ENCODE data around the gene ZNF410.
"Not testable (repeated sequence)": the region's sequence is repeated elsewhere in the genome, so short reads cannot be mapped to it uniquely, and the experiment has no call there.

Gene ZNF410

DNA sequence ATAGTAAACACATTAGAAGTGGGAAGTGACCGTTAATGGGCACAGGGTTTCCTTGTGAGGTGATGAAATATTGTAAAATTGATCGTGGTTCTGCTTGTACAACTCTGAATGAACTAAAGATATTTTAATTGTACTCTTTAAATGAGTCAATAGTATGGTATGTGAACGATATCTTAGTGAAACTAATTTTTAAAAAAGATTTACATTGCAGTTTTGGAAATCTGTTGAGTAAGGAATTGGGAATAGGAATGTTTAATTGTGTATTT is 1.7 kb downstream of the ZNF410 start:
- no peak for TF ChIP-seq MYC (IDR thresholded peaks at IDR 0.05; ENCODE audit: low read depth, low read length)
- TF ChIP-seq POLR2A (IDR thresholded peaks at IDR 0.05; ENCODE audit: extremely low read depth, insufficient read length), result no peak
- TF ChIP-seq, protein P1, sequence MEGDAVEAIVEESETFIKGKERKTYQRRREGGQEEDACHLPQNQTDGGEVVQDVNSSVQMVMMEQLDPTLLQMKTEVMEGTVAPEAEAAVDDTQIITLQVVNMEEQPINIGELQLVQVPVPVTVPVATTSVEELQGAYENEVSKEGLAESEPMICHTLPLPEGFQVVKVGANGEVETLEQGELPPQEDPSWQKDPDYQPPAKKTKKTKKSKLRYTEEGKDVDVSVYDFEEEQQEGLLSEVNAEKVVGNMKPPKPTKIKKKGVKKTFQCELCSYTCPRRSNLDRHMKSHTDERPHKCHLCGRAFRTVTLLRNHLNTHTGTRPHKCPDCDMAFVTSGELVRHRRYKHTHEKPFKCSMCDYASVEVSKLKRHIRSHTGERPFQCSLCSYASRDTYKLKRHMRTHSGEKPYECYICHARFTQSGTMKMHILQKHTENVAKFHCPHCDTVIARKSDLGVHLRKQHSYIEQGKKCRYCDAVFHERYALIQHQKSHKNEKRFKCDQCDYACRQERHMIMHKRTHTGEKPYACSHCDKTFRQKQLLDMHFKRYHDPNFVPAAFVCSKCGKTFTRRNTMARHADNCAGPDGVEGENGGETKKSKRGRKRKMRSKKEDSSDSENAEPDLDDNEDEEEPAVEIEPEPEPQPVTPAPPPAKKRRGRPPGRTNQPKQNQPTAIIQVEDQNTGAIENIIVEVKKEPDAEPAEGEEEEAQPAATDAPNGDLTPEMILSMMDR (IDR thresholded peaks at IDR 0.05; ENCODE audit: low read depth, low read length), result no peak
- TF ChIP-seq, protein P2, sequence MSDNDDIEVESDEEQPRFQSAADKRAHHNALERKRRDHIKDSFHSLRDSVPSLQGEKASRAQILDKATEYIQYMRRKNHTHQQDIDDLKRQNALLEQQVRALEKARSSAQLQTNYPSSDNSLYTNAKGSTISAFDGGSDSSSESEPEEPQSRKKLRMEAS (IDR thresholded peaks at IDR 0.05; ENCODE audit: low read depth, low read length), result no peak
- peak overlapping the region; percentile 85 for H3K4me3 ChIP-seq (ENCODE audit: low read depth, low read length)
- DNase-seq (ENCODE audit: low read depth), result peak; percentile 52

DNA sequence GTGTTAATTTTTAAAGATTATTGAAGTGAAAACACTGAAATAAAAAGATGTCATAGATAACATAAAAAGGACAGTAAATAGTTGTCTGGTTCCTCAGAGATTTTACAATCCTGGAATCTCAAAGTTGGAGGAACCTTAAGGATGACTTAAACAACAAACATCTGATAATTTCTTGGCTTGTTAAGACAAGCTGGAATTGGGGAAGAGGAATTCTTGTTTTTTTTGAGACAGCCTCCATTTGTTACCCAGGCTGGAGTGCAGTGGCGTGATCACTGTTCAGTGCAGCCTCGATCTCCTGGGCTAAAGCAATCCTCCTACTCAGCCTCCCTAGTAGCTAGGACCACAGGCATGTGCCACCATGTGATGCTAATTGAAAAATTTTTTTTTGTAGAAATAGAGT is 2.3 kb downstream of the ZNF410 start:
- TF ChIP-seq, protein P1 (IDR thresholded peaks at IDR 0.05; ENCODE audit: low read depth, low read length), result no peak
- TF ChIP-seq POLR2A (IDR thresholded peaks at IDR 0.05; ENCODE audit: extremely low read depth, insufficient read length), result no peak
- TF ChIP-seq, protein P2 (IDR thresholded peaks at IDR 0.05; ENCODE audit: low read depth, low read length), result no peak
- no peak for TF ChIP-seq MYC (IDR thresholded peaks at IDR 0.05; ENCODE audit: low read depth, low read length)
- peak; percentile 14 for DNase-seq (ENCODE audit: low read depth)
- peak overlapping the region; percentile 85 for H3K4me3 ChIP-seq (ENCODE audit: low read depth, low read length)

DNA sequence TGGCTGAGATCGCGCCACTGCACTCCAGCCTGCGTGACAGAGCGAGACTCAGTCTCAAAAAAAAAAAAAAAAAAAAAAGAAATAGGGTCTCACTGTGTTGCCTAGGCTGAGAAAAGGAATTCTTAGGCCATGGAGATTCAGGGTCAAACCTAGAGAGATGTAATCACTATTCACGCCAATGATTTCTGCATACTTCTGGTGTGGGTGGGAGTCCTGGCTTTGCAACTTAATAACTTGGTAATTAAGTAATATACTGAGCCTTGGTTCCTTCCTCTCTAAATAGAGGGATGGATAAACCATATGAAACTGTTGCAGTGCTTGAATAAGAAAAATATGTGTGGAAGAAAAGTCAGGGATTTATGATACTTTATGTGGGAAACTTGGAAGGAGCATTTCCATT is 2.7 kb downstream of the ZNF410 start:
- DNase-seq (ENCODE audit: low read depth), result no peak
- H3K4me3 ChIP-seq (ENCODE audit: low read depth, low read length), result peak overlapping the region; percentile 85
- TF ChIP-seq, protein P2 (IDR thresholded peaks at IDR 0.05; ENCODE audit: low read depth, low read length), result no peak
- no peak for TF ChIP-seq MYC (IDR thresholded peaks at IDR 0.05; ENCODE audit: low read depth, low read length)
- TF ChIP-seq, protein P1 (IDR thresholded peaks at IDR 0.05; ENCODE audit: low read depth, low read length), result no peak
- TF ChIP-seq POLR2A (IDR thresholded peaks at IDR 0.05; ENCODE audit: extremely low read depth, insufficient read length), result no peak

DNA sequence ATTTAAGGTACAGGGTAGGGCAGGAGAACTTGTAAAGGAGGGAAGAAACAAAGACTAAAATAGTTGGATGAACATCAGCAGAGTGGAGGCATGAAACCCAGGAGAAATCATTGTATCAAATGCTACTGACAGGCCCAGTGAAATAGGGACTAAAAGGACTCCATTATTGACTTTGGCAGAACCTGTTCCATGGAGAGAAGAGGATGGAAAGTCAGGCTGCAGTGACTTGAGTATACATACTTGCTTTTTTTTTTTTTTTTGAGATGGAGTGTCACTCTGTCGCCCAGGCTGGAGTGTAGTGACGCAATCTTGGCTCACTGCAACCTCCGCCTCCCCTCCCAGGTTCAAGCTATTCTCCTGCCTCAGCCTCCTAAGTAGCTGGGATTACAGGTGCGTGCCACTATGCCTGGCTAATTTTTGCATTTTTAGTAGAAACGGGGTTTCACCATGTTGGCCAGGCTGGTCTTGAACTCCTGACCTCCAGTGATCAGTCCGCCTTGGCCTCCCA is 7.6 kb downstream of the ZNF410 start:
- not testable (repeated sequence) for DNase-seq (ENCODE audit: low read depth); H3K4me3 ChIP-seq (ENCODE audit: low read depth, low read length)

DNA sequence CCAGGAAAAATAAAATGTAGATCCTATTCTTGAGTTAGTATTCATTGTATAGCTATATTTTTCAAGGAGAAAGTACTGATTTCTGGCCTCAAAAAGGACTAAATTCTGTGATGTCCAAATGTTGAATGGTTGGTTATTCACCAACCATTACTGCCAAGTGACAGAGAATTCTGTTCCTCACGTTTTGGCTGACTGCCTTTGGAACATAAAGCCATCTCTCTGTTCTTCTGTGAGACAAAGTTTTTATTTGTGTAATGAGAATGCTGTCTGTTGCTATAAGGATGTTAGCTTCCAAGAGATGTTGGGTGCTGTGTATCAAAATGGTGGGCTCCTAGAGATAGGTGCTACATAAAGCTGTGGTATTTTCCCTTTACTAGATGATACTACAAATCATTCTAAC is 9.3 kb downstream of the ZNF410 start:
- no peak overlapping the region for H3K4me3 ChIP-seq (ENCODE audit: low read depth, low read length)
- no peak for DNase-seq (ENCODE audit: low read depth)
- TF ChIP-seq, protein P1 (IDR thresholded peaks at IDR 0.05; ENCODE audit: low read depth, low read length), result no peak
- TF ChIP-seq MYC (IDR thresholded peaks at IDR 0.05; ENCODE audit: low read depth, low read length), result no peak
- TF ChIP-seq, protein P2 (IDR thresholded peaks at IDR 0.05; ENCODE audit: low read depth, low read length), result no peak
- TF ChIP-seq POLR2A (IDR thresholded peaks at IDR 0.05; ENCODE audit: extremely low read depth, insufficient read length), result no peak

DNA sequence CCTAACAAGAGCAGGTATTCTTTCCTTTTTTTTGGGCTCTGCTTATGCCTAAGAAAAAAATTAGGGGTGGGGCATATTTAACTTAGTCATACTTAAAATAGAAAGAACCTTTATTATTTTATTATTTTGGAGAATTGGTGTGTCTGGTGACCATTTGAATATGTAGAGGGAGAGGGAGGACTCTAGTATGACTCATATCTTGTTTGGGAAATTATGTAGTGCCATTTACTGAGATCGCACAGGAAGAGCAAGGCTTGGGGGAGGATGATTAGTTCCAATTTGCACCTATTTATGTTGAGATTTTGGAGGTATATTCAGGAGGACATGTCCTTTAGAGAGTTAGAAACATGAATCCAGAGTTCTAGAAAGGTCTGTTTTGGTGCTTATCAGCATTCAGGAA is 9.9 kb downstream of the ZNF410 start:
- H3K4me3 ChIP-seq (ENCODE audit: low read depth, low read length), result no peak overlapping the region
- TF ChIP-seq, protein P2 (IDR thresholded peaks at IDR 0.05; ENCODE audit: low read depth, low read length), result no peak
- TF ChIP-seq, protein P1 (IDR thresholded peaks at IDR 0.05; ENCODE audit: low read depth, low read length), result no peak
- no peak for TF ChIP-seq MYC (IDR thresholded peaks at IDR 0.05; ENCODE audit: low read depth, low read length)
- no peak for TF ChIP-seq POLR2A (IDR thresholded peaks at IDR 0.05; ENCODE audit: extremely low read depth, insufficient read length)
- no peak for DNase-seq (ENCODE audit: low read depth)

Measured in NB4 (cell line).